Measurements from ENCODE around the gene AKR1C3. TPM values are rescaled to one million over a fixed set of nuclear protein-coding genes. Genes with fewer than 3 reads are reported as not detected.
"Not testable (repeated sequence)": the region's sequence is repeated elsewhere in the genome, so short reads cannot be mapped to it uniquely, and the experiment has no call there.

Gene AKR1C3
- 64.0 TPM for polyA plus RNA-seq (ENCODE audit: insufficient read length)
- long read RNA-seq, donor 1, transcript AKR1C3-201 (9 exons, 1,807 nt) = major isoform, 32 of 47 reads
- long read RNA-seq, donor 1, partial matches to known transcripts = 12 of 47 reads
- long read RNA-seq, donor 1, other reads (novel, unspliced or antisense) = 0 of 47 reads
- long read RNA-seq, donor 2, transcript AKR1C3-201 (9 exons, 1,807 nt) = major isoform, 21 of 30 reads
- long read RNA-seq, donor 2, partial matches to known transcripts = 5 of 30 reads
- long read RNA-seq, donor 2, other reads (novel, unspliced or antisense) = 0 of 30 reads
- long read RNA-seq, donor 3, transcript AKR1C3-201 (9 exons, 1,807 nt) = major isoform, 15 of 15 reads
- long read RNA-seq, donor 3, partial matches to known transcripts = 0 of 15 reads
- long read RNA-seq, donor 3, other reads (novel, unspliced or antisense) = 0 of 15 reads
- long read RNA-seq, donor 4, partial matches to known transcripts = 0 of 6 reads
- long read RNA-seq, donor 4, other reads (novel, unspliced or antisense) = 0 of 6 reads
- long read RNA-seq, donor 5, transcript AKR1C3-201 (9 exons, 1,807 nt) = major isoform, 42 of 62 reads
- long read RNA-seq, donor 5, partial matches to known transcripts = 18 of 62 reads
- long read RNA-seq, donor 5, other reads (novel, unspliced or antisense) = 0 of 62 reads
- long read RNA-seq, donor 6, transcript AKR1C3-201 (9 exons, 1,807 nt) = major isoform, 30 of 37 reads
- long read RNA-seq, donor 6, partial matches to known transcripts = 5 of 37 reads
- long read RNA-seq, donor 6, other reads (novel, unspliced or antisense) = 0 of 37 reads
- long read RNA-seq, donor 7, transcript AKR1C3-201 (9 exons, 1,807 nt) = major isoform, 33 of 45 reads
- long read RNA-seq, donor 7, partial matches to known transcripts = 12 of 45 reads
- long read RNA-seq, donor 7, other reads (novel, unspliced or antisense) = 0 of 45 reads
- long read RNA-seq, donor 8, transcript AKR1C3-201 (9 exons, 1,807 nt) = major isoform, 7 of 7 reads
- long read RNA-seq, donor 8, partial matches to known transcripts = 0 of 7 reads
- long read RNA-seq, donor 8, other reads (novel, unspliced or antisense) = 0 of 7 reads

DNA sequence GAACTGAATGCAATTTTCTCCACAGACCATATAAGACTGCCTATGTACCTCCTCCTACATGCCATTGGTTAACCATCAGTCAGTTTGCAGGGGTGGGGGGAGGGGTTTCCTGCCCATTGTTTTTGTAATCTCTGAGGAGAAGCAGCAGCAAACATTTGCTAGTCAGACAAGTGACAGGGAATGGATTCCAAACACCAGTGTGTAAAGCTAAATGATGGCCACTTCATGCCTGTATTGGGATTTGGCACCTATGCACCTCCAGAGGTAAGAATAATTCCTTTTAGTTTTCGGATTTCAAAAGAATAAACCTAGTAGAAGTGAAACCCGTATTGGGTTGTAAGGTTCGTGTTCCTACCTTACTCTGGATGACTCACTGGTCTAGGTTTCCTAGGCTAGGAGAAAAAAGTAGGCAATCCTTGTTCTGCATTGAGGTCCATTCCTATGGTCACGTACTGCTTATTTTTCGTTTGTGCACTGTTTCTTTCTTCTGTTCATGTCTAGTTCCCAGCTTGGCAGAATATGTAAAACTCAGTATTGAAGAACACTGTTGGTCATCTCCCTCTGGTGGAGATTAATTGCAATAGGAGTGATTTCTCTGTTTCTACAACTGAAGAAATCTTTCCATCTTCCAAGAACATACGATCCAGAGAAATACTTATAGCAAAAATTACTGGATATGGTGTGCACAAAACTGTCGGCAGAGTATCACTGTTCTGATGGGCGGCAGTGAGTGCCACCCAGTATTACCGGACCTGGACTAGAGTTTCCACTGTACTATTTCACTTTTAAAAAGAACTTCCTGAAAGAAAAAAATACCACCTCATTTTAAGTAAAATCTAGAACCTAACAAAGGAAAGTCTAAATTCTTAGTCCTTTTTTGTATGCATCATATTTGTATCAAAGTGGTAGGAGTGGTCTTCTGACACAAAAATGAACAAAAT lies at the start of gene AKR1C3:
Gene AKR1C3 (plus strand): TSS at position 150 of the 941 bp plus-strand sequence. CDS start 31 bp downstream, at position 181.
- peak; percentile 40 for DNase-seq

DNA sequence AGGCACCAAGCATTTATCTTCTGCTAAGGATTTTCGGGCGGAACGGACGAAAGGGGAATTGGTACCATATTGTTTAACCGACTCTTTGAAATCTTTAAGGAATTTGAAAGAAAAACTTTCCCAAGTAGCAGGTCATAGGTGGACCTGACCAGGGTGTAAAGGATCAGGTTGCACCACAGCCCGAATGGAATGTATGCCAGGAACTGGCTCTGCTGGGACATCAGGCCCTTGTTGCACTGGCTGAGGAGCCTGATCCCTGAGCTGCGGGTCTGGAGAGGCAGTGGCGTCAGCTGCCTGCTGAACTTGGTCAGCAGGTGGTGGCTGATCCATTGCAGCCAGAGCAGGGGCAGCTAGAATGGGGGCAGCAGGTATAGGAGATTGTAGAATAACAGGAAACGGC lies 49.1 kb upstream of the AKR1C3 start:
- no peak for DNase-seq

DNA sequence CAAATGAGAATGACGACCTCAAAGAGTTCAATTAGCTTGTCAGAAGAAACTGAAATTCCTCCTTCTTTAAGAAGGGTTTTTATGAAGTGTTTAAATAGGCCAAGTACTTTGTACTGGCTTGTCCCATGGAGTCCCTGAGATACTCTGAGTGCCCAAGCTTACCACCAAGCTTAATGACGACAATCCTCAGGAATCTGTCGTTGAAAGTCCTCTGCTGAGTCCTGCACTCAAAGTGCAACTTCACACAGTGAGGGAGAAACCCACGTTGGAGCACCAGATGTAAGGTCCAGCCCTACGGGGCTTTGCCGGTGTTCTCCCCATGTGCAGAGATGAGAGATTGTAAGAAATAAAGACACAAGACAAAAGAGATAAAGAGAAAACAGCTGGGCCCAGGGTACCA lies 47.8 kb upstream of the AKR1C3 start:
- no peak for DNase-seq

DNA sequence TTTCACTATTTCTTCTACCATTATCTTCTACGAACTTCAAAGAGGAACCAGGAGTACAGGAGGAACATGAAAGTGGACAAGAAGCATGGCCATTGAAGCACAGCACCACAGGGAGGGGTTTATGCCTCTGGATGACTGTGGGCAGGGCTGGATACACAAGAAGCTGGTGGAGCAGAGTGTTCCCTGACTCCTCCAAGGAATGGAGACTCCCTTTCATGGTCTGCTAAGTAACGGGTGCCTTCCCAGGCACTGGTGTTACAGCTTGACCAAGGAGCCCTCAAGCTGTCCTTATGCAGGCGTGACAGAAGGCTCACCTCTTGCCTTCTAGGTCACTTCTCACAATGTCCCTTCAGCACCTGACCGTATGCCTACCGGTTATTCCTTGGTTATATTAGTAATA lies 47.2 kb upstream of the AKR1C3 start:
- not testable (repeated sequence) for DNase-seq

DNA sequence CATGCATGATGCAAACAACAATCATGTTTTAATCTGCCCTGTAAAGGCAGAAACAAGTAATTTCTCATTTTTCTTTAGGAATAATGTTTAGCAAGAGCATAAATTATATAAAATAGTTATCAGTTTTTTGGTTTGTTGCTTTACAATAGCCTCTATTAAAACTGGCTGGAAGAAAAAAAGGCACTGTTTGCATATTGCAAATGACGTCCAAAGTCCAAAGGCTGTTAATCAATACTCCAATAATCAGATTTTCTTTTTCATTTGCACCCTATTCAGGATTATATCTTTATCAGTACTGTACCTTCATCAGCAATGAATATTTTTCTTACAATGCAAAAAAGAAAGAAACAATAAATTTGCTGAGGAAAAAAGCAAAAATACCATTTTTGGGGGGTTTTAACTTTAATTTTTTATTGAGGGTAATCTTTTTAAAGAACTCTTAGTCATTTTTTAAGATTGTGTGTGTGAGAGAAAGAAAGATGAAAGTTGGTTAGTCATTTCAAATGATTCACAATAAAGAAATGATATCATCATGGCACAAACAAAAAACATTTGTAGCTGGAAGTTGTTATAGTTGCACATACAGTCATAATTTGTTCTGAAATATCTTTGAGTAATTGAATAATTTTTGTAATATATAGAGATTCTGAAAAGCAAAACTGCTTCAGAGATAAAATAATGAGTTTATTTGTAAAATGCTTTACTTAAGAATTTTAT lies 46.1 kb upstream of the AKR1C3 start:
- no peak for DNase-seq

DNA sequence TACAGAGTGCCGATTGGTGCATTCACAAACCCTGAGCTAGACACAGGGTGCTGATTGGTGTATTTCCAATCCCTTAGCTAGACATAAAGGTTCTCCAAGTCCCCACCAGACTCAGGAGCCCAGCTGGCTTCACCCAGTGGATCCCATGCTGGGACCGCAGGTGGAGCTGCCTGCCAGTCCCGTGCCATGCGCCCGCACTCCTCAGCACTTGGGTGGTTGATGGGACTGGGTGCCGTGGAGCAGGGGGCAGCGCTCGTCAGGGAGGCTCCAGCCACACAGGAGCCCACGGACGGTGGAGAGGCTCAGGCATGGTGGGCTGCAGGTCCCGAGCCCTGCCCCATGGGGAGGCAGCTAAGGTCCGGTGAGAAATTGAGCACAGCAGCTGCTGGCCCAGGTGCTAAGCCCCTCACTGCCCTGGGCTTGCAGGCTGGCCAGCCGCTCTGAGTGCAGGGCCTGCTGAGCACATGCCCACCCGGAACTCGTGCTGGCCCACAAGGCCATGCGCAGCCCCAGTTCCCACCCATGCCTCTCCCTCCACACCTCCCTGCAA lies 41.2 kb upstream of the AKR1C3 start:
- DNase-seq = not testable (repeated sequence)

DNA sequence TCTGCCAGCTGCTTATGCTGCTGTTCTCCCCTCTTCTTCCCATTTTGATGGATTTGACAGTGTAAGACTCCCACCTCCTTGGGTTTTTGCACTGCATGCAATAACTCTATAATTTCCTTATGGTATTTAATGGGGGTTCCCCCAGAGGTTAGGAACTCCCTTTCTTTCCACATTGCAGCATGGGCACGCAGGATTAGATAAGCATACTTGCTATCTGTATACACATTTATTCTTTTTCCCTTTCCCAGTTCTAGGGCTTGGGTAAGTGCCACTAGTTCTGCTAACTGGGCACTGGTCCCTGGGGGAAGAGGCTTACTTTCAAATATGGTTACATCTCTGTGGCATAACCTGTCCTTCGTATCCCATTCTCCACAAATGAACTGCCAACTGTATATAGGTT lies 39.4 kb upstream of the AKR1C3 start:
- not testable (repeated sequence) for DNase-seq

DNA sequence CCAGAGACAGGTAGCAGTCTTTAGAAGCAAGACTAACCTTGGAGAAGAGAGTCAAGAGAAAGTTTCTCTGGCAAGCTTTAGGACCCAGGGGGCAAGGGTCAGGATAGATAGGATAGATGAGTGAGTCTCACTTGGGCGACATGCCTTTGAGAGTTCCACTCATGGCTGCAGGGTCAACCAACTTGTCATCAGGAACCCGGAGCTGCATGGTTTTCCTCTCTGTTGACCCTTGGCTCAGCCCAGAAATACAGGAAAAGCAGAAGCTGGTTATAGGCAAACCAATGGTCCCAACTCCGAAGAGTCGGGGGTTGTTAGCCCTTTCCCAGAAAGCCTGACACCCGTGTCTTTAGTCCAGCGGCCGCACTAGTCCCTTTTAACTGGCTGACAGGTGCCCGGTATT lies 34.9 kb upstream of the AKR1C3 start:
- not testable (repeated sequence) for DNase-seq

DNA sequence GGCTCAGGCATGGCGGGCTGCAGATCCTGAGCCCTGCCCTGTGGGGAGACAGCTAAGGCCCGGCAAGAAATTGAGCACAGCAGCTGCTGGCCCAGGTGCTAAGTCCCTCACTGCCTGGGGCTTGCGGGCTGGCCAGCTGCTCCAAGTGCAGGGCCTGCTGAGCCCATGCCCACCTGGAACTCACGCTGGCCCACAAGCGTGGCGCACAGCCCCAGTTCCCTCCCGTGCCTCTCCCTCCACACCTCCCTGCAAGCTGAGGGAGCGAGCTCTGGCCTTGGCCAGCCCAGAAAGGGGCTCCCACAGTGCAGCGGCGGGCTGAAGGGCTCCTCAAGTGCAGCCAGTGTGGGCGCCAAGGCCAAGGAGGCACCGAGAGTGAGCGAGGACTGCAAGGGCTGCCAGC lies 33.4 kb upstream of the AKR1C3 start:
- not testable (repeated sequence) for DNase-seq

DNA sequence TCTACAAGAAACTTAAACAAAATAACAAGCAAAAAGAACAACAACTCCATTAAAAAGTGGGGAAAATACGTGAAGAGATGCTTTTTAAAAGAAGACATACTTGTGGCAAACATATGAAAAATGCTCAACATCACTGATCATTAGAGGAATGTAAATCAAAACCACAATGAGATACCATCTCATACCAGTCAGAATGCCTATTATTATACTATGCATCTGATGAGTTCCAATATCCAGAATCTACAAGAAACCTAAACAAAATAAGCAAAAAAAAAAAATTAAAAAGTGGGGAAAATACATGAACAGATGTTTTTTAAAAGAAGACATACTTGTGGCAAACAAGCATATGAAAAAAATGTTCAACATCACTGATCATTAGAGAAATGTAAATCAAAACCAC lies 29.6 kb upstream of the AKR1C3 start:
- no peak for DNase-seq

DNA sequence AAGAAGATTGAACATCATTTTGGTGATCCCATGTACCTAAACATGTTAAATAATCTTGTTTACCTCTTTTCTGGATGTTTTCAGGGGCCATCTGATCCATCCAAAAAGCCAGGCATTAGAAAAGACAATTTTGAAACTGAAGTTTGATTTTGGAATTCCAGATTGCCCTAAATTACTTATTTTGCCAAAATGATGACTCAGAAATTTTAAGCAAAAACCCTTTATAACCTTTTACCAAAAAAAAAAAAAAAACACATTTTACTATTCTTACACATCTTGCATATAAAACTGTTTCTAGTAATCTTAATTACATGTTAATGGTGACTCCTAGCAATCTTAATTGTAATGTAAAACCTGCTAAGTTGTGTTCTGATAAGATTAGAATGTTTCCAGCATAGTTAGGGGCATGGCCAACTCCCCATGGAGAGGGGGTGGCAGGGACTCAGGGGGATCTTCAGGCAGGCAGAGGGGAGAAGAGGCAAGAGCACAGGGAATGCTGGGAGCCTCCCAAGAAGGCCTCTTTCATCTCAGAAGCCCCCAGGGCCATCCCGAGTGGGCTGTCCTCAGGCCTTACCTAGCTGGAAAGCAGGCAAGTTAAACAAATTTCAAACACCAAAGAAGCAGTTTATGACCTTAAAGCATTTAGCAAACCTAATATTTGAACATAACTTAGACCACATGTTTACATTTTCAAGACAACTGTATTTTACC lies 25.8 kb upstream of the AKR1C3 start:
- DNase-seq = no peak

DNA sequence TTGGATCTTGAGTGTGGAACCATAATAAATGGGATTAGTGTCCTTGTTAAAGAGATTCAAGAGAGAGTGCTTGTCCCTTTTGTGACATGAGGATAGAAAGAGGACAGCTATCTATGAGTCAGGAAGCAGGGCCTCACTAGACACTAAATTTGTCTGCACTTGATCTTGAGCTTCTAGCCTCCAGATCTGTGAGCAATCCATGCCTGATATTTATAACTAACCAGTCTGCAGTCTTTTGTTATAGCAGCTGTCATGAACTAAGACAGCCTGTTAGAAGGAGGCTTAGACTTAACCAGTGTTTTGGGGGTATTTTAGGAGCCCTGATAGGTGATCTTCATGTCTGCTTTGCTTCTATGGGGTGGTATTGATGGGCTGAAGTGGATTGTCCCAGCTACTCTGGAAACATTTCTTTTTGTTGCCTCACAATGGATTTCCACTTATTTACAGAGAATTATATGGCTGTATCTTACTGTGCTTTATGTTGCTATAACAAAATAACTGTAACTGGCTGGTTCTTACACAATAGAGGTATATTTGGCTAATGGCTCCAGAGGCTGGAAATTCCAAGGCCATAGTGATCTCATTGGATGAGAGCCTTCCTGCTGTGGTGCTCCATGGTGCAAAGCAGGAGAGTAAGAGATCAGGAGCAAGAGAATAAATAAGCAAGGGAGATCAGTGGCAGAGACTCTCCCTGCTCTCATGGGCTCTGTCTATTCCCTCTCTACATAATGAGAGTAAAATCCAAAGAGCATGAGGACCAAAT lies 23.4 kb upstream of the AKR1C3 start:
- DNase-seq = no peak

DNA sequence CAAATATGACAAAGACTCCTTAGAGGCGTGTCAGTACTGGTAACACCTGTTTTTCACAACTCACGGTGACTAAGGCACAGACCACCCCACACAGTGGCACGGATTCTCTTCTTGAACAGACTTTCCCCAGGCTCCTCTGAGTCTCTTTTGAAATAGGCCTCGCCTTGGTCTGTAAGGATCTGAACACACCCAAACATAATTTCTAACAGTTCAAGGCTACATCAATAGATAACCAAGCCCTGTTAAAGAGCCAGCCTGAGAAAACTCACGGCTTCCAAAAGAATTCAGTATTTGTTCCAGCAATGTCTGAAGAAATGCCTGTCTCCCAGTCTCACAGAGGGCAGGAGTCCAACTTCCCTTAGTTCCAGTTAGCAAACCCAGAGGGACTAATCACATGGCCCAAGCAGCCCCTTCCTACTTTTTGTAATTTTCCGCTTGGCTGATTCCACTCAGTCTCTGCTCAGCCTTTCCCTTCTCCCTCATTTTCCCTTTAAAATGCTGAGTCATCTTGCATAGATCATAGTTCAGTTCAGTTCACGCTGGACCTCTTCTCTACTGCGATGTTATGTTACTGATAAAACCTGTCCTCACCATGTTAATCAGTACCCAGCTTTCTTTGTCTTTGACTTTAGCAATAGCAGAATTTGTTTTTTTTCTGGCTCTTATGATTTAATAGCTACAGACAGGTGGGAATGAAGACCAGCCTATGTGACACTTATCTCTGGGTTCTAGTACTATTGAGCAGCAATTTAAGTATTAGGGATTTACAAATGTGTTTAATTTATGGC lies 22.6 kb upstream of the AKR1C3 start:
- DNase-seq = peak; percentile 87

DNA sequence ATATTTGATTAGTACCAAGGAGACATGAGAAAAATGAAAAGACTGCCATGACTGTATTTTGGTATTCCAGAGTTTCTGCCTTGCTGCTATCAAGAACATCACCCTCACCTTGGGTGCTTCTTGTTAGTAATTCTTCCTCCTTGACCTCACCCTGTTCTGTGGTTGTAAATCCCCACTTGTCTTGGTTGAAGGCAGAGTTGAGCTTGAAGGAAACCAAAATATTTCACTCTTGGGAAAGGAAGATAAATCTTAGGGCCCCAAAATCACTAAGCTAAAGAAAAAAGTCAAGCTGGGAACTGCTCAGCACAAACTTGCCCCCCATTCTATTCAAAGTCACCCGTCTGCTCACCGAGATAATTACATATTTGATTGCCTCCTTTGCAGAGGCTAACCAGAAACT lies 20.6 kb upstream of the AKR1C3 start:
- DNase-seq = no peak

DNA sequence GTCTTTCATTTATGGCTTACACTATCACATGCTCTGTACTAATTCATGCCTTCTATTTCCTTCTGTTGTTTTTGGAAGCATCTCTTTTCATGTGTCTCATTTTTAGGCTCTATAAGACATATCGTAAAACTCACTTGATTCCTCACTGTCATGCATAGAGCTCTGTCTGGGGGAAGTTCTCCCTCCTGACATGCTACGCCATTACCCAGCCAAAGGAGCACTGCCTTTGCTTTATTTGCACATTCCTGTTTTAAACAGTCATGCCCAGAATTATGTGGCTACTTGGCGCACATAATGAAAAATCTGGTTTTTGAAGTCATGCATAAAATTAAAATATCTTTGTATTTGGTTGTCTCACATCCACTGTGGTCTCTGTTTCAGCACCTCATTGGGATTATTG lies 17.6 kb upstream of the AKR1C3 start:
- DNase-seq = no peak

DNA sequence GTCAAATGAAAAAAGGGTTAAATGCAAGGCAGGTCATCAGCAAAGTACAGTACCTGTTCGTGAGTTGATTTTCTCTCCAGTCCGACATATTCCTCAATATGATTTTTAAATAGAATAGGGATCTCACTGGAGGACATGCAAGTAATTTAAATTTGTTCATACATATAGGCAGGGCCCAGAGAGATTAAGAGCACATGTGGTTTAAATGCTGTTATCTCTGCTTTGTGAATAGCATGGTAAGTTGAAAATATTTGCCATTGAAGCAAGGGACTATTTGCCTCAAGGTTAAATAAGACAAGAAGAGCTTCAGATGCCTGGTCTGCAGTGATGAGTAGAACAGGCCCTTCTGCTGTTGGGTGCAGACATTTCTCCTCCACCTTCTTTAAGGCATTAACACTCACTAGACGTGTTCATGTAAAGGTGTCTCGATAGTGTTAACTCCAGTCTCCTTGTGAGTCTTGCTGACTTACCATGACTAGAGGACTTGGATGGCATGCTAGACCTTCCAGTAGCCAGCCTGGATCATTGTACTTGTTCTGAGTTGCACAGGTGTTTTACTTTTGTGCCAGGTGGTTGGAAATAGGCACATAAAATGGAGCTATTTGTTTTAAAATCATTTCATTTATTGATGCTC lies 15.6 kb upstream of the AKR1C3 start:
- DNase-seq = no peak

DNA sequence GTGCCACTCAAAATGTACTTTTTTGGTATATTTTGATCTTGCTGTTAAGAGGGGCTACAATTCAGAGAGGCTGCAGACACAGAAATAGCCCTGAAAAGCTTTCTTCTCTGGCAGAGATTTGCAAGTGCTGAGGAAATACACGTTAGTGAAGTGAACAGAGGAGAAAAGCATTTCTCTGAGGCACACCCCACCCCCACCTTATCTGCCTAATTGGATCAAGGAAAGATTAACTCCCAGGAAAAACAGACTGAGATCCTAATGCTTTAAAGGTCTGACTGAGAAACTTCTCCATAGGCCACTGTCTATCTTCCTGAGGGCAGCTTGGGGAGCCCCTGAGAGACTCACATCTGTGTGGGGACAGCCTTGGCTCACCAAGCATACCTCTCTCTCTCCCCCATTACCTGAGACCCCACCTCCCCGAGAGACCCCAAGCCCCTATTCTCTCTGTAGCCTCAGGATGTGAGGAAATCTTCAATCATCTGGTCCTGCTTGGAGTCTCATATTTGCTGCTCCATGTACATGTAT lies 14.8 kb upstream of the AKR1C3 start:
- no peak for DNase-seq

Data from left kidney (tissue), 8 donors.